WERI-Rb-1 (cell line): ENCODE data around the gene SLC19A1.
A peak's percentile ranks its signal among the peaks of the same experiment; 100 is the strongest.

Source experiments
- DNase-seq: peaks from one replicate; pipeline ENCODE4 v3.0.0-alpha.2; 2020
- H3K27ac ChIP-seq: fragments of 250-450 bp; sonication (Bioruptor Pico); 2 replicates; pipeline ENCODE4 v1.5.1; 2020; ENCODE audit warnings: mild to moderate bottlenecking, moderate library complexity
- H3K27me3 ChIP-seq: fragments of 250-450 bp; sonication (Bioruptor Pico); 2 replicates; pipeline ENCODE4 v1.5.1; 2021; ENCODE audit warnings: mild to moderate bottlenecking, low read depth, moderate library complexity; ENCODE audit not compliant: insufficient read depth, severe bottlenecking
- H3K36me3 ChIP-seq: fragments of 250-450 bp; sonication (Bioruptor Pico); 2 replicates; pipeline ENCODE4 v1.5.1; 2020; ENCODE audit warnings: mild to moderate bottlenecking, moderate library complexity
- H3K4me3 ChIP-seq: 2 replicates; pipeline ENCODE4 v1.5.1; 2011; ENCODE audit warnings: low read depth, mild to moderate bottlenecking, control low read depth, low read length
- H3K9me3 ChIP-seq: fragments of 250-450 bp; sonication (Bioruptor Pico); 2 replicates; pipeline ENCODE4 v1.5.1; 2021; ENCODE audit warnings: mild to moderate bottlenecking, moderate library complexity; ENCODE audit not compliant: severe bottlenecking
- TF ChIP-seq, protein P1 (sequence below): IDR thresholded peaks from 2 replicates; pipeline ENCODE4 v1.5.1; 2011; ENCODE audit warnings: low read depth, mild to moderate bottlenecking, control low read depth, inconsistent platforms, low read length

Gene SLC19A1

DNA sequence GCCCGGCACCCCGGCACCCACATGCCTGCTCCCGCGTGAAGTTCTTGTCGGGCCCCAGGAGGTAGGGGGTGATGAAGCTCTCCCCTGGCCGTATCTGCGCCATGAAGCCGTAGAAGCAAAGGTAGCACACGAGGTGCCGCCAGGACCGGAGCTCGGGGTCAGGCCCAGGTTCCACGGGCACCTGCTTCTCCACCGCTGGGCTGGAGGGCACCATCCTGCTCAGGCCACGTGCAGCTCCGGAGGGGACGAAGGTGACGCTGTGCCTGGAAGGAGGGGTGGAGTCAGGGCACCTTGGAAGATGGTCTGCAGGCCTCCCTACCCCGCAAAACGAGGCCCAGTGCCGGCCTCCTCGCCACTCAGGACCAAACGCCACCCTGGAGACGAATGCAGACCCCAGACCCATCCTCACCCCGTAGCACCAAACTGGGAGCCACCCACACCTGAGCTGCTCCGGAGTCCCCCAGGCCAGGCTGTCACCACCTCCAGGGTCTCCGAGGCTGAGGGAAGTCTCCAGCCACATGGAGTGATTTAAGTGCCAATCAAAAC, 4.4 kb downstream of the SLC19A1 start:
- TF ChIP-seq, protein P1, sequence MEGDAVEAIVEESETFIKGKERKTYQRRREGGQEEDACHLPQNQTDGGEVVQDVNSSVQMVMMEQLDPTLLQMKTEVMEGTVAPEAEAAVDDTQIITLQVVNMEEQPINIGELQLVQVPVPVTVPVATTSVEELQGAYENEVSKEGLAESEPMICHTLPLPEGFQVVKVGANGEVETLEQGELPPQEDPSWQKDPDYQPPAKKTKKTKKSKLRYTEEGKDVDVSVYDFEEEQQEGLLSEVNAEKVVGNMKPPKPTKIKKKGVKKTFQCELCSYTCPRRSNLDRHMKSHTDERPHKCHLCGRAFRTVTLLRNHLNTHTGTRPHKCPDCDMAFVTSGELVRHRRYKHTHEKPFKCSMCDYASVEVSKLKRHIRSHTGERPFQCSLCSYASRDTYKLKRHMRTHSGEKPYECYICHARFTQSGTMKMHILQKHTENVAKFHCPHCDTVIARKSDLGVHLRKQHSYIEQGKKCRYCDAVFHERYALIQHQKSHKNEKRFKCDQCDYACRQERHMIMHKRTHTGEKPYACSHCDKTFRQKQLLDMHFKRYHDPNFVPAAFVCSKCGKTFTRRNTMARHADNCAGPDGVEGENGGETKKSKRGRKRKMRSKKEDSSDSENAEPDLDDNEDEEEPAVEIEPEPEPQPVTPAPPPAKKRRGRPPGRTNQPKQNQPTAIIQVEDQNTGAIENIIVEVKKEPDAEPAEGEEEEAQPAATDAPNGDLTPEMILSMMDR, result no peak

GRCh38 chr21:45537111-45537745, 5.0 kb downstream of the SLC19A1 start:
- DNase-seq, result no peak
- Histone ChIP-seq H3K27ac (peak overlapping the region; percentile 86), H3K27me3 (no peaks in the 10 kb centered on the region), H3K36me3 (peaks cover 53% of the 10 kb centered on the region), H3K9me3 (no peaks in the 10 kb centered on the region), H3K4me3 (no peak overlapping the region)
- TF ChIP-seq, protein P1, result no peak

More for the DNA sequence above, 4.4 kb downstream of the SLC19A1 start:
- Histone ChIP-seq H3K9me3 (no peaks in the 10 kb centered on the region), H3K4me3 (no peak overlapping the region), H3K27ac (peak overlapping the region; percentile 5; the same call in 1 of the 2 replicates), H3K36me3 (peaks cover 47% of the 10 kb centered on the region), H3K27me3 (no peaks in the 10 kb centered on the region)
- DNase-seq, result no peak

DNA sequence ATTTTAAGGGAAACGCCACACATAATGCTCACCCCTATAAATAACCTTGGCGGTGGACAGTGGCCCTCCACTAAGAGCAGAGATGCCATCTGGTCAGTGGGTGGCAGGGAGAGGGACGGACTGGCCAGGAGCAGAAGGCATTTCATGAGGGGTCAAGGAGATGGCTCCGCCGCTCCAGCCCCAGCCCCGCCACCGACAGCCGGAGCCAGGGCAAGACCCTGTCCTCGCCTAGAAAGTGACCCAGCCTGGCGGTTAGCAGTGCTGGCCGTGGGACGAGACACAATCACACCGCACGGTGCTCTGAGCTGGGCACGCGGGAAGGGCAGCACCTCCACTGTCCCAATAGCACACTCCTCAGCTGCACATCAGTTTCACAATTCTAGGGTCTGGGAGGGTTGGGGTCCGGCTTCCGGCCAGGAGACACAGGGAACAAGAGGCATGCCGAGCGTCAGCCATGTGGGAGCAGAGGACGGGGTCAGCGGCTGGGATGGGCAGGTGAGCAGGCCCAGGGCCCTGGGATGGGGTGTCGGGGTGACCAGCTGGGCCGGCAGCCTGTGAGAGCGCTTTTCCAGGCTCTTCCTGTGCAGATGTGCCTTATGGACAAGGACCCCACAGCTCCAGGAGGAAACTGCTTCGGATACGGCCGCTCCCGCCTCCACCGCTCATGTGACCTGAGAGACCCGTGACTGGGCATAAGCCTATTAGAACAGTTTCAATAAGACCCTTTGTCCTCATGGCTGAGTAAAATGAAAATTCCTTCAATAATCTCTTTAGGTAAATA, 5.7 kb downstream of the SLC19A1 start:
- H3K36me3 ChIP-seq, result peaks cover 60% of the 10 kb centered on the region
- peak overlapping the region; percentile 86 for H3K27ac ChIP-seq
- no peak overlapping the region for H3K4me3 ChIP-seq
- H3K9me3 ChIP-seq, result no peaks in the 10 kb centered on the region
- DNase-seq, result peak; percentile 95
- H3K27me3 ChIP-seq, result no peaks in the 10 kb centered on the region
- TF ChIP-seq, protein P1, result no peak

DNA sequence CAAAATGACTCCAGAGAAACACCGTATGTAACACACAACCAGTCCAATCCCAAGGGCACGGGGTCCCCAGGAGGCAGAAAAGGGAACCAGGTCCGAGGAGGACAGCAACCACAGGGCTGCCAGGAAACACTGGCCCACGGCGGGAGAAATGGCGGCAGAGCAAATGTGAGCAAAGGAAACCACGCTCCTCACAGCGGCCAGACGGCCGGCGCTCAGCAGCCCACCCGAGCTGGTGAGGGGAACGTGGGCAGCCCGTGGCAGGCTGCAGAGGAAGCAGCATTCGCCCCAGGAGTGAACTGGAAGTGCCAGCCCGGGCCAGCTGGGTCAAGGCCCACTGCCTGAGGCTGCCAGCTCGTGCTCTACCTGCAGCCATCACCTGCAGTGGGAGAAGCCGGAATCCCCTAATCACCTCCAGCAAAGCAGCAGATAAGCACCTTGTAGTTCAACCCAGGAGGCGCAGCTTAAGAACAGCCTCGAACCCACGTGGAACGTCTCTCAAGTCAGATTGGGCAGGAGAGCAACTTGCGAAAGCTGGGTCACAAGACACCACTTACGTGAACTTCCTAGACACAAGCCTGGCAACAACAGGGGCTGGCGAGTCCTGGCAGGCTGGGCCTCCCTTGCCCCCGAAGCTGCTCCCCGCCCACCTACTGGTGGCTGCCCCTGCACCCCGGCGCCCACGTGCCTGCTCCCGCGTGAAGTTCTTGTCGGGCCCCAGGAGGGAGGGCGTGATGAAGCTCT, 6.7 kb downstream of the SLC19A1 start:
- H3K27me3 ChIP-seq, result no peaks in the 10 kb centered on the region
- TF ChIP-seq, protein P1, result no peak
- DNase-seq, result peak; percentile 61
- H3K9me3 ChIP-seq, result no peaks in the 10 kb centered on the region
- peak overlapping the region; percentile 86 for H3K27ac ChIP-seq
- peaks cover 59% of the 10 kb centered on the region for H3K36me3 ChIP-seq
- no peak overlapping the region for H3K4me3 ChIP-seq

DNA sequence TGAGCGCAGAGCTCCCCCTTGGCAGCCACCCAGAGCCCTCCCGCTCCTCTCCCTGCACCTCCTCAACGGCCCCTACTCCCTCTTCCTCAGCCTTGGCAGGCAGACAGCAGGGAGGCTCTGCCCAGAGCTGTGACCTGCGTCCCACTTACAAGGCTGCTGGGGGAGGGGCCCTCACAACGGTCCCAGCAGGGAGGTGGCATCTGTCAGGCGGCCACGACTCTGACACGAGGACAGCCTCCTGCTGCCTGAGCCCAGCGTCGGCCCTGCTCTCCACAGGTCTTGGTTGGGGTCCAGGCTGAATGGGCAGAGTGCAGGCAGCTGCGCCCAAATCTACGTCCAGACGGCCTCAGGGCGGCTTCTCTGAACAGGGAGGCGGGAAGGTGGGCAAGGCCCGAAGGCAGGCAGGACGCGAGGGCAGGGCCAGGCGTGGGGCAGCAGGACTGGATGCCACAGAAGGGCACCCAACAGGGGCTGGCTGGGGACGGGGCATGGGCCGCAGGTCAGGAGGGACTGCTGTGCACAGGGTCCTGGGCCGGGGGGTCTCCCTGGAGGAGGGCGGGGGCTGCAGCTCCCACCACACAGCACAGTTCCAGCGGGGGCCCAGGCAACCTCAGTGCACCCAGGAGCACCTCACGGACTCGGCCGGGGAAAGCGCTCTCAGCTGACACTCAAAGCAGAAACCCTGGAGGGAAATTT, 7.5 kb downstream of the SLC19A1 start:
- DNase-seq, result peak; percentile 96
- TF ChIP-seq, protein P1, result no peak
- Histone ChIP-seq H3K27ac (peak overlapping the region; percentile 86), H3K4me3 (no peak overlapping the region), H3K27me3 (no peaks in the 10 kb centered on the region), H3K9me3 (no peaks in the 10 kb centered on the region), H3K36me3 (peaks cover 64% of the 10 kb centered on the region)
